G401 (cell line): ENCODE measurements around the gene R3HDM4. TPM values are rescaled to one million over a fixed set of nuclear protein-coding genes. Genes with fewer than 3 reads are reported as not detected.

Experiments
- DNase-seq: peaks from one replicate; pipeline ENCODE4 v3.0.0-alpha.2; 2015; ENCODE audit warnings: low spot score
- in situ Hi-C: cut with HindIII; loops from 2 replicates; pipeline ENCODE4 v1.10.0; 2016; ENCODE audit warnings: low sequenced_read_pairs, mixed read lengths
- total RNA-seq: library from RNA; depleted of rRNA; stranded (reverse); fragments of >200 nt; shearing (Covaris generic); gene quantifications from 2 replicates; pipeline ENCODE4 v1.2.3, GENCODE V29; 2014

The R3HDM4 gene
- total RNA-seq, 1 experiment from 2014 or later: 13.9 TPM

GRCh38 chr19:948842-949496, 36.0 kb upstream of the R3HDM4 start:
- in situ Hi-C loops: no loop called here
- no peak for DNase-seq

- in situ Hi-C loops: no loop called here
Measured at GRCh38 chr19:947707-948539, 34.9 kb upstream of the R3HDM4 start.

GRCh38 chr19:947090-947706, 34.2 kb upstream of the R3HDM4 start:
- in situ Hi-C loops: no loop called here
- no peak for DNase-seq

More at GRCh38 chr19:947707-948539, 34.9 kb upstream of the R3HDM4 start:
- DNase-seq: no peak

GRCh38 chr19:945401-946252, 32.6 kb upstream of the R3HDM4 start:
- DNase-seq: no peak
- in situ Hi-C loops: no loop called here

- in situ Hi-C loops: no loop called here
- DNase-seq: no peak
Measured at GRCh38 chr19:944663-945241, 31.7 kb upstream of the R3HDM4 start.

DNA sequence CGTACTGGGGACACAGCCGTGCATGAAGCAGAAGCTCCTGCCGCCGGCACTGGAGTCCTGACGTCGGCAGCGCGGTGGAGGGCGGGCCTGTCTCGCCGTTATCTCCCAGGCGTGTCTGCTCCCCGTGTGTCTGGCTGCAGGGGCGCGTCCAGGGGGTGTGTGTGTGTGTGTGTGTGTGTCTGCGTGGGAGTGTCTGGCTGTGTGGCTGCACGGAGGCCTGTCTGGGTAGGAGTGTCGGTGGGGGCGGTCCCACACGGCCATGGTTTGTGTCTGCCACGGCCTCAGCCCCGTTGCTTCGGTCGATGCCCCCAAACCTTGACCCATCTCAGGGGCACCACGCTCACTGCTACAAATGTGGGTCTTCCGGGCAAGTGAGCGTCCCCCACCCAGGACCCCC, 31.1 kb upstream of the R3HDM4 start:
- DNase-seq: no peak
- in situ Hi-C loops: no loop called here

- no peak for DNase-seq
- in situ Hi-C loops: no loop called here
Measured at GRCh38 chr19:943551-944170, 30.6 kb upstream of the R3HDM4 start.

GRCh38 chr19:942133-942645, 29.2 kb upstream of the R3HDM4 start:
- in situ Hi-C loops: no loop called here
- DNase-seq: no peak

DNA sequence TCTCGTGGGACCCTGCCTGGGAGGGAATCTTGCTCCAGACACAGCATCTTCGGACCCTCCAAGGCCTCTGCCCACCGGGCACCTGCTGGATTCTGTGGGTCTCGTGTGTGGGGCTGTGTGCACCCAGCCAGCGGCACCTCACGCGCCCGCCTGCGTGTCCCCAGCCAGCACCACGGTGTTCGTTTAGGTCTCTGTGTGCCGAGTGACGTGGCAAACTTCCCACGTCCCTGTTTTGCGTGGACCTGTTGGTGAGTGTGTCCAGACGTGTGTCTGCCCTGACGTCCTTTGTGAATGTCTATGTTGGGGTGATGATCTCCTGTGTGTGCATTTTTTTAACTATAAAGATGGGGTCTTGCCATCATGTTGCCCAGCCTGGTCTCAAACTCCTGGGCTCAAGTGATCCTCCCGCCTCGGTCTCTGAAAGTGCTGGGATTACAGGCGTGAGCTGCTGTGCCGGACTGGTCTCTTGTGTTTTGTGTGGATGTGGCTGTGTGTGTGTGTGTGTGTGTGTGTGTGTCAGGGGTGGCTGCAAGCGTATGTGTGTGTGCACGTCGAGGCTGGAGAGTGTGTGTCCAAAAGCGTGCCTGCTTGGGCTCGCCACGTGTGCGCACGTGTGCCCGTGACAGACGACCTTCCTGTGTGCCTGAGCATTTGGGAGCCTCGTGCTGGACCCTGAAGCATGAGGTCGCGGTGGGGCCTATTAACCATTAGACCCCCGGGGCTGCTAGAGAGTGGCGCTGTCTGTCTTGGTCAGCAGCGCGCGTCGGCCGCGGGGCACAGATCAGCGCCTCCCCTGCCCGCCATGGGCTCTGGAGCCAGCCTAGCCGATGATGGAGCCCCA, 28.5 kb upstream of the R3HDM4 start:
- DNase-seq: no peak
- in situ Hi-C loops: no loop called here

GRCh38 chr19:940591-941291, 27.7 kb upstream of the R3HDM4 start:
- DNase-seq: peak; percentile 30
- in situ Hi-C loops: no loop called here

DNA sequence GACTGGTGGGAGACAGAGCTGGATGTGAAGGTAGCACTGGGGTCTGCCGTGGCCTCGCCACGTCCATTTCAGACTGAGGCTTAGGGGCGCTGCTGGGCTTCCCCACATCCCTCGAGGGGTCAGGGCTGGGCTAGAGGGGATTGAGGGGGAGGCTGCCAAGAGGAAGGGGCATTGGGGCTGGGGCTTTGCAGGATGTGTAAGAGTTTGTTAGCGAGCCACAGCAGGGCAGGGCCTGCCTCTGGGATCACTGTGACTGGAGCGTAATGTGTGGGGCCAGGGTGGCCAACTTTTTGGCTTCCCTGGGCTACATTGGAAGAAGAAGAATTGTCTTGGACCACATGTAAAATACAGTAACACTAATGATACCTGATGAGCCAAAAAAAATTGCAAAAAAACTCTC, 26.9 kb upstream of the R3HDM4 start:
- in situ Hi-C loops: no loop called here
- DNase-seq: no peak

DNA sequence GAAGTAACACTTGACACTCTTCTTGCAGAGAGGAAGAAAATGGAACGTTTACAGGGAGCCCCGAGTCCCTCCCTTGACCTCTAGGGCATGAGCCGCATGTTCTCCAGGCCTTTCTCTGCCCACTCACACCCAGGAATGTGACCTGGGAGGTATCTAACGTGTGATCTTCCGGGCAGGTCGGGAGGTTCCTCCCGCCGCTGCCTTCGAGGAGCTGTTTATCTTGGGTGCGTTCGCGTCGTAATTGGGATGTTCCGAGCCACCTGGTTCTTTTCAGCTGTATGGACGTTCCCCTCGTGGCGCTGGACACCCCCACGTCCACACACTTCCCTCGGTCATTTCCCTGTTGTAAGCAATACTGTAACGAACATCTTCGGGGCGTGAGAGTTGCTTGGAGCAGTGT, 26.4 kb upstream of the R3HDM4 start:
- in situ Hi-C loops: no loop called here
- no peak for DNase-seq

DNA sequence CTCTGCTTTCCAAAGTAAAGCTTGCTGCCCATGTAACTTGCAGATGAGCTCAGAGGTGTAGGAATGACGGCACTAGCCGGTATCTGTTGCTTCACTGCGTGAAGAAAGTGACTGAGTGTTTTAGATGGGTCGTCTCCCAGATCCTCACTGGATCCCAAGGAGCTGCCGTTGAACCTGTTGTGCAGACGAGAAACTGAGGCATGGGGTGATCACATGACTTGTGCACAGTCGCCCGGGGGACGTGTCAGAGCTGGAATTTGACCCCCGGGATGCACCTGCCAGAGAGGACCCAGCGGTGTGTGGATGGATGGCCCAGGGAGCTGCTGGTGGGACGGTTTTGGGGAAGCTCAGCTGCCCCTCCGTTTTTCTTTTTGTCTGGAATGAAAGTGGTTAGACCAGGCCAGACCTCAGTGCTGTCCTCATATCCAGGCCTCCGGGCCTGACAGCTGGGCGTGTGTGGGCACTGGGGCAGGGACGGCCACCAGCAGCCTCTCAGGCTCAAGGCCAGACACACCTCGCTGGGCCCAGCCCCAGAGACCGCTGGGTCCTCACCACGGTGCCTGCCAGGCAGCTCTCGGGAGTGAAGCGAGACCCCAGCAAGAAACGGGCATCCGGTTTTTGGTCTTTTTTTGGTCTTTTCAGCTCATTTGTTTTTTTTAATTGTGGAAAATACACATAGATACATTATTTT, 25.4 kb upstream of the R3HDM4 start:
- no peak for DNase-seq
- in situ Hi-C loops: no loop called here

DNA sequence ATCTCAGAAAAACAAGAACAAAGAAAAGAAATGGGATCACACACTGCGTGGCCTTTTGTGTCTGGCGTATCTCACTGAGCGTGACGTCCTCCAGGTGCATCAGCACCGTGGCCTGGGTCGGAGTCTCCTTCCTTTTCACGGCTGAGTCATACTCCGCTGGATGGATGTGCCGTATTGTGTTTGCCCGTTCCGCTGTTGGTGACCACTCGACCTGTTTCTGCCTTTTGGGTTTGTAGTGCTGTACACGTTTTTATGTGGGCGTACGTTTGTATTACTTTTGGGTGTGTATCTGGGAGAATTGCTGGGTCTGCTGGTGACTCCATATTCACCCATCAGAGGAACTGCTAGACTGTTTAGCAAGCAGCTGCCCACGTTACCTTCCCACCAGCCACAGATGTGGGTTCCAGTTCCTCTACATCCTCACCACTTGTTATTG, 24.3 kb upstream of the R3HDM4 start:
- in situ Hi-C loops: no loop called here

GRCh38 chr19:936175-936546, 23.1 kb upstream of the R3HDM4 start:
- in situ Hi-C loops: no loop called here
- DNase-seq: no peak

More for the DNA sequence above, 24.3 kb upstream of the R3HDM4 start:
- no peak for DNase-seq

DNA sequence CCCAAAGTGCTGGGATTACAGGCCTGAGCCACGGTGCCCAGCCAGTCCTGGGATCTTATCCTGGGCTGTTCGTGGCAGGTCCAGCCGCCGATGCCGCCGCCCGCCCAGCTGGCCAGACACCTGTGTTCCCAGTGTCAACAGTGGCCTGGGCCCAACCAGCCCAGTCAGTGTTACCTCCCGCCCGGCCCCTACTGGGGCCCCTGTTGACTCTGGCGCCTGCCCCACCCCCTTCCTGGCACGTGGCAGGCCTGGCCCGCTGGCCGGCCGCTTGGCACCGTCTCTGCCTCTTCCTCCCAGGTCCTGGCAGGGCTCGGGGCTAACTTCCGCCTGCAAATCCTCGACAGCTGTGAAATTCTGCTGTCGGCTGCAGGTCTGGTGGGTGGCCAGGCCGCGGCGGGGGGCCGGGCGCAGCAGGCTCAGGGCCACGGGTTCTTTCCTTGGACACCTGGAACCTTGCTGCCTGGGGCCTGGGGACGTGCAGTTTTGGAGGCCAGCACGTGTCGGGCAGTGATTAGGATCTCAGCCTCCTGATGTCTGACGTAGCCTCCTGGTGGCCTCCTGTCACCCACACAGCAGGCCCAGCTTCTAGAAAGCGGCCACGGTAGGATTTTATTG, 22.0 kb upstream of the R3HDM4 start:
- DNase-seq: peak; percentile 74
- in situ Hi-C loops: no loop called here
